ENCODE results near the gene SLC22A3. TPM values are rescaled to one million over a fixed set of nuclear protein-coding genes. Genes with fewer than 3 reads are reported as not detected.
A peak's percentile ranks its signal among the peaks of the same experiment; 100 is the strongest.

The SLC22A3 gene
- total and polyA plus RNA-seq, 2 of the 13 experiments (the other 11 are each of a cell fraction or from before 2014, with no cell fraction given) = 12.0 to 31.5 TPM

DNA sequence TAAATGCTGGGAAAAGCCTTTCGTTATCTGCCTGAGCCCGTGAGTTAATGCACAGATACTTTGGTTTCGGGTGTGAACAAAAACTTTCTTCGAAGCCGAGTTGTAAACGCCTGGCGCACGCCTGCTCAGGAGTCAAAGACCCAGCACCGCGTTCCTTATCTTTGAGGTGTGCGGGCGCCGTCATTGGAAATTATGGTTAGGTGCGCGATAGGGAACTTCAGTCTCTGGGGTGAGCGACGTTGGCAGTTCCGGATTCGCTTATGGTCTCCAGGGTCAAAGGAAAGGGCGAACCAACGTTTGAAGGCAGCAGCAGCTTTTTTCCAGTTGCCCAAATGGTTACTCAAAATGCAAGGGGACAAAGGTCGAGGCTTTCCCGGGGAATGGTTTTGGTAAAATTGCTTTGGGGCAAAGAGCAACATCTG, 853 bp downstream of the SLC22A3 start (continued):
- TF ChIP-seq, protein P1, sequence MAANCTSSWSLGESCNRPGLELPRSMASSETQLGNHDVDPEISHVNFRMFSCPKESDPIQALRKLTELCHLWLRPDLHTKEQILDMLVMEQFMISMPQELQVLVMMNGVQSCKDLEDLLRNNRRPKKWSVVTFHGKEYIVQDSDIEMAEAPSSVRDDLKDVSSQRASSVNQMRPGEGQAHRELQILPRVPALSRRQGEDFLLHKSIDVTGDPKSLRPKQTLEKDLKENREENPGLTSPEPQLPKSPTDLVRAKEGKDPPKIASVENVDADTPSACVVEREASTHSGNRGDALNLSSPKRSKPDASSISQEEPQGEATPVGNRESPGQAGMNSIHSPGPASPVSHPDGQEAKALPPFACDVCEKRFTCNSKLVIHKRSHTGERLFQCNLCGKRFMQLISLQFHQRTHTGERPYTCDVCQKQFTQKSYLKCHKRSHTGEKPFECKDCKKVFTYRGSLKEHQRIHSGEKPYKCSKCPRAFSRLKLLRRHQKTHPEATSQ (CRISPR knock-in tag; IDR thresholded peaks at IDR 0.05; ENCODE audit: borderline replicate concordance) = 0 out of 2 replicates have a peak, but pooled peaks have one; percentile 12
- TF ChIP-seq ZNF556 (CRISPR knock-in tag; IDR thresholded peaks at IDR 0.05; ENCODE audit: borderline replicate concordance) (0 out of 2 replicates have a peak, but pooled peaks have one; percentile 39), BORCS8-MEF2B (CRISPR knock-in tag; IDR thresholded peaks at IDR 0.05) (peak; percentile 85), ZC3H13 (CRISPR knock-in tag; IDR thresholded peaks at IDR 0.05) (peak; percentile 11; the same call in 1 of the 2 replicates), ZKSCAN8 (CRISPR knock-in tag; IDR thresholded peaks at IDR 0.05; ENCODE audit: borderline replicate concordance) (no peak), ZNF839 (CRISPR knock-in tag; IDR thresholded peaks at IDR 0.05; ENCODE audit: borderline replicate concordance) (no peak), MLLT10 (CRISPR knock-in tag; IDR thresholded peaks at IDR 0.05) (no peak), KLF11 (CRISPR knock-in tag; IDR thresholded peaks at IDR 0.05) (no peak)
- TF ChIP-seq, protein P2, sequence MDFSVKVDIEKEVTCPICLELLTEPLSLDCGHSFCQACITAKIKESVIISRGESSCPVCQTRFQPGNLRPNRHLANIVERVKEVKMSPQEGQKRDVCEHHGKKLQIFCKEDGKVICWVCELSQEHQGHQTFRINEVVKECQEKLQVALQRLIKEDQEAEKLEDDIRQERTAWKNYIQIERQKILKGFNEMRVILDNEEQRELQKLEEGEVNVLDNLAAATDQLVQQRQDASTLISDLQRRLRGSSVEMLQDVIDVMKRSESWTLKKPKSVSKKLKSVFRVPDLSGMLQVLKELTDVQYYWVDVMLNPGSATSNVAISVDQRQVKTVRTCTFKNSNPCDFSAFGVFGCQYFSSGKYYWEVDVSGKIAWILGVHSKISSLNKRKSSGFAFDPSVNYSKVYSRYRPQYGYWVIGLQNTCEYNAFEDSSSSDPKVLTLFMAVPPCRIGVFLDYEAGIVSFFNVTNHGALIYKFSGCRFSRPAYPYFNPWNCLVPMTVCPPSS (IDR thresholded peaks at IDR 0.05) = no peak
- TF ChIP-seq, protein P3, sequence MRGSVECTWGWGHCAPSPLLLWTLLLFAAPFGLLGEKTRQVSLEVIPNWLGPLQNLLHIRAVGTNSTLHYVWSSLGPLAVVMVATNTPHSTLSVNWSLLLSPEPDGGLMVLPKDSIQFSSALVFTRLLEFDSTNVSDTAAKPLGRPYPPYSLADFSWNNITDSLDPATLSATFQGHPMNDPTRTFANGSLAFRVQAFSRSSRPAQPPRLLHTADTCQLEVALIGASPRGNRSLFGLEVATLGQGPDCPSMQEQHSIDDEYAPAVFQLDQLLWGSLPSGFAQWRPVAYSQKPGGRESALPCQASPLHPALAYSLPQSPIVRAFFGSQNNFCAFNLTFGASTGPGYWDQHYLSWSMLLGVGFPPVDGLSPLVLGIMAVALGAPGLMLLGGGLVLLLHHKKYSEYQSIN (CRISPR knock-in tag; IDR thresholded peaks at IDR 0.05; ENCODE audit: borderline replicate concordance) = no peak
- TF ChIP-seq, protein P4, sequence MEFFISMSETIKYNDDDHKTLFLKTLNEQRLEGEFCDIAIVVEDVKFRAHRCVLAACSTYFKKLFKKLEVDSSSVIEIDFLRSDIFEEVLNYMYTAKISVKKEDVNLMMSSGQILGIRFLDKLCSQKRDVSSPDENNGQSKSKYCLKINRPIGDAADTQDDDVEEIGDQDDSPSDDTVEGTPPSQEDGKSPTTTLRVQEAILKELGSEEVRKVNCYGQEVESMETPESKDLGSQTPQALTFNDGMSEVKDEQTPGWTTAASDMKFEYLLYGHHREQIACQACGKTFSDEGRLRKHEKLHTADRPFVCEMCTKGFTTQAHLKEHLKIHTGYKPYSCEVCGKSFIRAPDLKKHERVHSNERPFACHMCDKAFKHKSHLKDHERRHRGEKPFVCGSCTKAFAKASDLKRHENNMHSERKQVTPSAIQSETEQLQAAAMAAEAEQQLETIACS (CRISPR knock-in tag; IDR thresholded peaks at IDR 0.05) = peak; percentile 42
- TF ChIP-seq, protein P5, sequence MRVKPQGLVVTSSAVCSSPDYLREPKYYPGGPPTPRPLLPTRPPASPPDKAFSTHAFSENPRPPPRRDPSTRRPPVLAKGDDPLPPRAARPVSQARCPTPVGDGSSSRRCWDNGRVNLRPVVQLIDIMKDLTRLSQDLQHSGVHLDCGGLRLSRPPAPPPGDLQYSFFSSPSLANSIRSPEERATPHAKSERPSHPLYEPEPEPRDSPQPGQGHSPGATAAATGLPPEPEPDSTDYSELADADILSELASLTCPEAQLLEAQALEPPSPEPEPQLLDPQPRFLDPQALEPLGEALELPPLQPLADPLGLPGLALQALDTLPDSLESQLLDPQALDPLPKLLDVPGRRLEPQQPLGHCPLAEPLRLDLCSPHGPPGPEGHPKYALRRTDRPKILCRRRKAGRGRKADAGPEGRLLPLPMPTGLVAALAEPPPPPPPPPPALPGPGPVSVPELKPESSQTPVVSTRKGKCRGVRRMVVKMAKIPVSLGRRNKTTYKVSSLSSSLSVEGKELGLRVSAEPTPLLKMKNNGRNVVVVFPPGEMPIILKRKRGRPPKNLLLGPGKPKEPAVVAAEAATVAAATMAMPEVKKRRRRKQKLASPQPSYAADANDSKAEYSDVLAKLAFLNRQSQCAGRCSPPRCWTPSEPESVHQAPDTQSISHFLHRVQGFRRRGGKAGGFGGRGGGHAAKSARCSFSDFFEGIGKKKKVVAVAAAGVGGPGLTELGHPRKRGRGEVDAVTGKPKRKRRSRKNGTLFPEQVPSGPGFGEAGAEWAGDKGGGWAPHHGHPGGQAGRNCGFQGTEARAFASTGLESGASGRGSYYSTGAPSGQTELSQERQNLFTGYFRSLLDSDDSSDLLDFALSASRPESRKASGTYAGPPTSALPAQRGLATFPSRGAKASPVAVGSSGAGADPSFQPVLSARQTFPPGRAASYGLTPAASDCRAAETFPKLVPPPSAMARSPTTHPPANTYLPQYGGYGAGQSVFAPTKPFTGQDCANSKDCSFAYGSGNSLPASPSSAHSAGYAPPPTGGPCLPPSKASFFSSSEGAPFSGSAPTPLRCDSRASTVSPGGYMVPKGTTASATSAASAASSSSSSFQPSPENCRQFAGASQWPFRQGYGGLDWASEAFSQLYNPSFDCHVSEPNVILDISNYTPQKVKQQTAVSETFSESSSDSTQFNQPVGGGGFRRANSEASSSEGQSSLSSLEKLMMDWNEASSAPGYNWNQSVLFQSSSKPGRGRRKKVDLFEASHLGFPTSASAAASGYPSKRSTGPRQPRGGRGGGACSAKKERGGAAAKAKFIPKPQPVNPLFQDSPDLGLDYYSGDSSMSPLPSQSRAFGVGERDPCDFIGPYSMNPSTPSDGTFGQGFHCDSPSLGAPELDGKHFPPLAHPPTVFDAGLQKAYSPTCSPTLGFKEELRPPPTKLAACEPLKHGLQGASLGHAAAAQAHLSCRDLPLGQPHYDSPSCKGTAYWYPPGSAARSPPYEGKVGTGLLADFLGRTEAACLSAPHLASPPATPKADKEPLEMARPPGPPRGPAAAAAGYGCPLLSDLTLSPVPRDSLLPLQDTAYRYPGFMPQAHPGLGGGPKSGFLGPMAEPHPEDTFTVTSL (CRISPR knock-in tag; IDR thresholded peaks at IDR 0.05; ENCODE audit: borderline replicate concordance) = peak; percentile 61; the same call in 1 of the 2 replicates
- TF ChIP-seq, protein P6, sequence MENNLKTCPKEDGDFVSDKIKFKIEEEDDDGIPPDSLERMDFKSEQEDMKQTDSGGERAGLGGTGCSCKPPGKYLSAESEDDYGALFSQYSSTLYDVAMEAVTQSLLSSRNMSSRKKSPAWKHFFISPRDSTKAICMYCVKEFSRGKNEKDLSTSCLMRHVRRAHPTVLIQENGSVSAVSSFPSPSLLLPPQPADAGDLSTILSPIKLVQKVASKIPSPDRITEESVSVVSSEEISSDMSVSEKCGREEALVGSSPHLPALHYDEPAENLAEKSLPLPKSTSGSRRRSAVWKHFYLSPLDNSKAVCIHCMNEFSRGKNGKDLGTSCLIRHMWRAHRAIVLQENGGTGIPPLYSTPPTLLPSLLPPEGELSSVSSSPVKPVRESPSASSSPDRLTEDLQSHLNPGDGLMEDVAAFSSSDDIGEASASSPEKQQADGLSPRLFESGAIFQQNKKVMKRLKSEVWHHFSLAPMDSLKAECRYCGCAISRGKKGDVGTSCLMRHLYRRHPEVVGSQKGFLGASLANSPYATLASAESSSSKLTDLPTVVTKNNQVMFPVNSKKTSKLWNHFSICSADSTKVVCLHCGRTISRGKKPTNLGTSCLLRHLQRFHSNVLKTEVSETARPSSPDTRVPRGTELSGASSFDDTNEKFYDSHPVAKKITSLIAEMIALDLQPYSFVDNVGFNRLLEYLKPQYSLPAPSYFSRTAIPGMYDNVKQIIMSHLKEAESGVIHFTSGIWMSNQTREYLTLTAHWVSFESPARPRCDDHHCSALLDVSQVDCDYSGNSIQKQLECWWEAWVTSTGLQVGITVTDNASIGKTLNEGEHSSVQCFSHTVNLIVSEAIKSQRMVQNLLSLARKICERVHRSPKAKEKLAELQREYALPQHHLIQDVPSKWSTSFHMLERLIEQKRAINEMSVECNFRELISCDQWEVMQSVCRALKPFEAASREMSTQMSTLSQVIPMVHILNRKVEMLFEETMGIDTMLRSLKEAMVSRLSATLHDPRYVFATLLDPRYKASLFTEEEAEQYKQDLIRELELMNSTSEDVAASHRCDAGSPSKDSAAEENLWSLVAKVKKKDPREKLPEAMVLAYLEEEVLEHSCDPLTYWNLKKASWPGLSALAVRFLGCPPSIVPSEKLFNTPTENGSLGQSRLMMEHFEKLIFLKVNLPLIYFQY (CRISPR knock-in tag; IDR thresholded peaks at IDR 0.05; ENCODE audit: borderline replicate concordance) = no peak

Data from HepG2 (cell line).